SK-N-MC (cell line): Measurements from ENCODE around the gene OPRD1.

Experiments used
- DNase-seq: peaks from one replicate; pipeline ENCODE4 v3.0.0-alpha.2; 2011; ENCODE audit warnings: low read depth, low spot score
- H3K27ac ChIP-seq: fragments of 200-600 bp; sonication (generic); 2 replicates; pipeline ENCODE4 v1.5.1; 2016; ENCODE audit warnings: mixed run types
- H3K36me3 ChIP-seq: fragments of 200-600 bp; sonication (generic); 2 replicates; pipeline ENCODE4 v1.6.1; 2017; ENCODE audit warnings: antibody characterized with exemption, low read length, mixed read lengths; ENCODE audit not compliant: insufficient read depth
- H3K4me3 ChIP-seq: fragments of 200-600 bp; sonication (generic); 2 replicates; pipeline ENCODE4 v1.5.1; 2016
- H3K9ac ChIP-seq: fragments of 200-600 bp; sonication (generic); 2 replicates; pipeline ENCODE4 v1.8.0; 2017; ENCODE audit warnings: mixed run types, mixed read lengths; ENCODE audit not compliant: insufficient read length
- H3K9me3 ChIP-seq: fragments of 200-600 bp; sonication (generic); 2 replicates; pipeline ENCODE4 v1.6.1; 2017; ENCODE audit warnings: low read depth, mild to moderate bottlenecking, antibody characterized with exemption, low read length, moderate library complexity, mixed read lengths
- EZH2 ChIP-seq: fragments of 200-600 bp; sonication (generic); IDR thresholded peaks from one replicate; pipeline ENCODE4 v1.6.1; 2017; ENCODE audit warnings: antibody characterized with exemption
- FOXP2 ChIP-seq: optimal IDR thresholded peaks from 2 replicates; pipeline ENCODE3; 2011; ENCODE audit warnings: mild to moderate bottlenecking, moderate library complexity; ENCODE audit not compliant: insufficient read depth; ENCODE audit errors: extremely low read length, control extremely low read depth
- POLR2AphosphoS5 ChIP-seq: IDR thresholded peaks from 2 replicates; pipeline ENCODE4 v1.6.1; 2012; ENCODE audit warnings: mild to moderate bottlenecking, low read depth, low read length, borderline replicate concordance

Gene OPRD1

DNA sequence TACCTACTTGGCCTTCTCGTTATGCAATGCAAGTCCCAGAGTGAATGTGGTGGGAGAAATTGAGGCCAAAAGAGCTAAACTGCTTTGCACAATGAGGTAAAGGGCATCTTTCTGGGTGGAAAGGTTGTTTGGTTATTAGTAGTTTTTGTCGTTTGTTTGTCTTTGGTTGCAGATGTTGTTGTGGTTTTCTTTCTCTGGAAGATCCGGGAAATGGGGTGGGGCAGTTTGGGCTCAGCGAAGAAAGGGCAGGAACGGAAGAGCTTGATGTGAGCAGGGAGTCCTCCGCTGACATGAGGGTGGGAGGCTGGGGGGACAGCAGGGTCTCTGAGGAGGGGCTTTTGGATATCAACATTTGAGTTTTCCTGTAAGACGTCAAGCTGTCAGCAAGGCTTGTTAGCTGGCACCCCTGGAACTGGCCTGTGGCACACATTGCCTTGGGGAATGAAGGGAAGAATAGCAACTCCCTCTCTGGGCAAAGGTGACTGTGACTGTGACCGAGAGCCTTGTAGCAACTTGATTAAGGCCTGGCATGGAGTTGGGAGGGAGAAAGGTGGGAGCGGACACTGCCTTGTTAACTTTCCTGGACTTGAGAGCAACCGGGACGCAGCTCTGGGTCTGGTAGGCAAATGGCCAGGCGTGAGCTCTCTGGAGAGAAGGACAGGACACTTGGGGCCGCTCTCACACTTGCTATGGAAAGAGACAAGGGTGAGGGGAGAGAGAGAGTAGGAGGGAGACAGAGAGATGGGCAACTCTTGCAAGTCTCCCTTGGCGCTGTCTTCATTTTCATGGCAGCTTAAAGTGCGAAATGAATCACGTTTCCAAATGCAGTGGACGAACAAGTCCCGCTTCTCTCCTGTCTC, 15.4 kb upstream of the OPRD1 start:
- Histone ChIP-seq H3K9me3 (no peaks in the 10 kb centered on the region), H3K36me3 (no peaks in the 10 kb centered on the region), H3K4me3 (no peak overlapping the region), H3K9ac (no peak overlapping the region), H3K27ac (no peak overlapping the region)
- no peak for TF ChIP-seq POLR2AphosphoS5
- no peak for TF ChIP-seq FOXP2
- TF ChIP-seq EZH2, result no peak
- DNase-seq, result no peak

DNA sequence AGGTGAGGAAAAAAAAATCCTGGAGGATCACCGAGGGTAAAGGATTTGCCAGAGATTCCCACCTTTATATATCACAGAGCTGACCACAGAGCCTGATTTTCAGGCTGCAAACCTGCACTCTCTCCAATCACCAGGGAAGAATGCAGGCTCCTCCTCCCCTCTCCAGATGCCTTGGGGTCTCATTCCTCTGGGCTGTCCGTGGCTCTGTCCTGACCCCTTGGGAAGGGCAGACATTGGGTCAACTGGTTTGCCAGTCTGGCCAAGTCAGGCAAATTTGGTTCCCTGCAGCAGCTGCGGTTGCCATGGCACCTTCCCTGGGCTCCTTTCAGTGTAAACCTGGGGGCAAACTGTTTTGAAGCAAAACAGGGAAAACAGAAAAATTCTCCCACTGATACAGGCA, 11.6 kb upstream of the OPRD1 start:
- no peaks in the 10 kb centered on the region for H3K9me3 ChIP-seq
- no peaks in the 10 kb centered on the region for H3K36me3 ChIP-seq
- no peak overlapping the region for H3K27ac ChIP-seq
- no peak for TF ChIP-seq POLR2AphosphoS5
- TF ChIP-seq FOXP2, result no peak
- TF ChIP-seq EZH2, result no peak
- DNase-seq, result no peak
- H3K4me3 ChIP-seq, result no peak overlapping the region
- no peak overlapping the region for H3K9ac ChIP-seq

DNA sequence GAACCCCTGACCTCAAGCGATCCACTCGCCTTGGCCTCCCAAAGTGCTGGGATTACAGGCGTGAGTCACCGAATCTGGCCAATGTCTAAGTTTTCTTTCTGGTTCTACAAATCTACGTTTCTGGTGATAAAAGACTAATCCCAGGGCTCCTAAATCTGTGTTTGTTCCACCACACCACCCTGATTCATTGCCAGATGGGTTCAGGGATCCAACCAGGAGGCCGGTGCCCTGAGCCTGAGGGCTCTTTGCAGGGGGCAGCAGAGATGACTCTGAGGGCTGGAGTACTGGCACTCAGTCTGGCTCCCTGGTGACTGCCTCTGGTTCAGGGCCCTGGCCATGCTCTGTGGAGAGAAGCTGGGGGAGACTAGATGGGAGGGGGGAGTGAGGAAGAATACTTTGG, 10.5 kb upstream of the OPRD1 start:
- H3K27ac ChIP-seq, result no peak overlapping the region
- H3K9ac ChIP-seq, result no peak overlapping the region
- no peak for TF ChIP-seq FOXP2
- TF ChIP-seq POLR2AphosphoS5, result no peak
- TF ChIP-seq EZH2, result no peak
- H3K9me3 ChIP-seq, result no peaks in the 10 kb centered on the region
- H3K36me3 ChIP-seq, result no peaks in the 10 kb centered on the region
- DNase-seq, result no peak
- H3K4me3 ChIP-seq, result no peak overlapping the region

DNA sequence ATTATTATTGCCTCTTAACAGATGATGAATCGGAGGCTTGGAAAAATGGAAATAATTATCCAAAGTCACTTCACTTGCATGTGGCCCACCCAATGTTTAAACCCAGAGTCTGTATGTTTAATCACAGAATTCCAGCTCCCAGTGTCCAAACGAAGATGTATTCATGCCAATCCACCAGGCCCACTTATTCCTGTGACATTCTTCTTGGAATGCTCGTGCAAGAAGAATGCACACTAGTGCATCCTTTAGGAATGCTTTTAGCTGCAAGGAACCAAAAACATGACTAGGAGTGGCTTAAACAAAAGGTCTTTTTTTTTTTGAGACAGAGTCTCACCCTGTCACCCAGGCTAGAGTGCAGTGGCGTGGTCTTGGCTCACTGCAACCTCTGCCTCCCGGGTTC, 8.9 kb upstream of the OPRD1 start:
- Histone ChIP-seq H3K9ac (no peak overlapping the region), H3K27ac (no peak overlapping the region), H3K36me3 (no peaks in the 10 kb centered on the region), H3K9me3 (no peaks in the 10 kb centered on the region), H3K4me3 (no peak overlapping the region)
- no peak for DNase-seq
- TF ChIP-seq EZH2 (no peak), FOXP2 (no peak), POLR2AphosphoS5 (no peak)

DNA sequence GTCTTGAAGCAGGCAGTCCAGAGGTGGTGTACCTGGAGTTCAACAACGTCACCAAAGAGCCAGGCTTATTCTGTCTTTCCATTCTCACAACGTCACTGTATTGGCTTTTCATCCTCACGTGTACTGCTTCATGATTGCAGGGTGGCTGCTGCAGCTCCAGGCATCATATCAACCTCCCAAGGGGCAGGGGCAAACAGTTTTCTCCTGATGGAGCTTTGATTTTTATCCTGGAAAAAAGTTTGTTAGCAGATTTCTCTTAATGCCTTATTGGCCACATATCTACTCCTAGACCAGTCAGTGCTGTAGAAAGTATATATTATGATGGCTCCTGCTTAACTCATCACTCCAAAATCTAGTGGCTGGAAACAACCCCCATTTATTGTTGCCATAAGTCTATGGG, 8.3 kb upstream of the OPRD1 start:
- H3K27ac ChIP-seq, result no peak overlapping the region
- no peaks in the 10 kb centered on the region for H3K36me3 ChIP-seq
- no peak overlapping the region for H3K9ac ChIP-seq
- DNase-seq, result no peak
- no peak for TF ChIP-seq POLR2AphosphoS5
- no peak for TF ChIP-seq FOXP2
- TF ChIP-seq EZH2, result no peak
- no peaks in the 10 kb centered on the region for H3K9me3 ChIP-seq
- H3K4me3 ChIP-seq, result no peak overlapping the region

DNA sequence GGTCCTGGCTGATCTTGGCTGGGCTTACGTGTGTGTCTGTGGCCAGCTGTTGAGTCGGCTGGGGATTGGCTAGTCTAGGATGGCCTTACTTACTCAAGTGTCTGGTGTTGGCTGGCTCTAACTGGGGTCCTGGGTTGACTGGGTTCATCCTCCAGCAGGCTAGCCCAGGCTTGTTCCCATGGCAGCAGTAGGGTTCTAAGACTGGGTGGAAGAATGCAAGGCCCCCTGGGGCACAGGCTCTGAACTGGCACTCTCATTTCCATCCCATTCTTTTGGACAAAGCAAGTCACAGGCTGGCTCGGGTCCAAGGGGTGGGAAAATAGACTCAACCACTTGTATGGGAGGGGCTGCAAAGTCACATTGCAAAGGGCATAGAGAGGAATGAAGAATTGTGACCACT, 7.9 kb upstream of the OPRD1 start:
- no peaks in the 10 kb centered on the region for H3K36me3 ChIP-seq
- DNase-seq, result no peak
- TF ChIP-seq POLR2AphosphoS5, result no peak
- no peak for TF ChIP-seq FOXP2
- TF ChIP-seq EZH2, result no peak
- H3K9me3 ChIP-seq, result no peaks in the 10 kb centered on the region
- H3K9ac ChIP-seq, result no peak overlapping the region
- H3K4me3 ChIP-seq, result no peak overlapping the region
- H3K27ac ChIP-seq, result no peak overlapping the region

DNA sequence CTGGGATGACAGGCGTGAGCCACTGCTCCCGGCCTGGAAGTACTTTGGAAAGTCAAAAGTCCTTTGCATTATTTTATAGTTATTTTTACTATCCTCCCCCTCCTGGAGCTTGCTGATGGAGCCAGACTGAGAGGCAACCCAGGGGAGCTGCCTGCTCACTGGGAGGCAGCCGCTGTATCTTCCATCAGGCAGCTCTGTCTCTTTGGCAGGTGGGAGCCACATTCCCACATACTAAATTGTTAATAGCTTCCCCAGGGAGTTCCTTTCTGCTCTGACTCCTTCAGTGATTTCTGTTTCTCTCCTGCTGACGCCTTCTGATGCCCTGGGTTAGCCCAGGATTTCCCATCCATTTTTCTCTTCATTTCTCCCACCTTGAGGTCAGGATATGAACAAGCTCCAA, 4.9 kb upstream of the OPRD1 start:
- Histone ChIP-seq H3K36me3 (no peaks in the 10 kb centered on the region), H3K9me3 (no peaks in the 10 kb centered on the region), H3K4me3 (no peak overlapping the region), H3K9ac (no peak overlapping the region), H3K27ac (no peak overlapping the region)
- DNase-seq, result no peak
- TF ChIP-seq POLR2AphosphoS5 (no peak), EZH2 (no peak), FOXP2 (no peak)

DNA sequence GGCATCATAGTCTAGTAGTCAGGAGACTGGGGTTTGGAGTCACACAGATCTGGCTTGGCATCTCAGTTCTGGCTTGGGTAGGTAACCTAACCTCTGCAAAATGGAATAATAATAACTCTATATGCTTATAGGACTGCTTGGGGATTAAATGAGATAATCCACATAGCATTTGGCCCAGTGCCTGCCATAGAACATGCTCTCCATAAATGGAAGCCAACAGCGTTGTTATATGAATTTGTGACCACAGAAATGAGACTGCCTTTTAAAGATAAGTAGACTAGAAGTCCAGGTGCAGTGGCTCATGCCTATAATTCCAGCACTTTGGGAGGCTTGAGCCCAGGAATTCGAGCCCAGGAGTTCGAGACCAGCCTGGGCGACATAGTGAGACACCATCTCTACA, 4.0 kb upstream of the OPRD1 start:
- Histone ChIP-seq H3K9ac (no peak overlapping the region), H3K9me3 (no peaks in the 10 kb centered on the region), H3K4me3 (no peak overlapping the region), H3K36me3 (no peaks in the 10 kb centered on the region), H3K27ac (no peak overlapping the region)
- DNase-seq, result no peak
- TF ChIP-seq EZH2 (no peak), POLR2AphosphoS5 (no peak), FOXP2 (no peak)

DNA sequence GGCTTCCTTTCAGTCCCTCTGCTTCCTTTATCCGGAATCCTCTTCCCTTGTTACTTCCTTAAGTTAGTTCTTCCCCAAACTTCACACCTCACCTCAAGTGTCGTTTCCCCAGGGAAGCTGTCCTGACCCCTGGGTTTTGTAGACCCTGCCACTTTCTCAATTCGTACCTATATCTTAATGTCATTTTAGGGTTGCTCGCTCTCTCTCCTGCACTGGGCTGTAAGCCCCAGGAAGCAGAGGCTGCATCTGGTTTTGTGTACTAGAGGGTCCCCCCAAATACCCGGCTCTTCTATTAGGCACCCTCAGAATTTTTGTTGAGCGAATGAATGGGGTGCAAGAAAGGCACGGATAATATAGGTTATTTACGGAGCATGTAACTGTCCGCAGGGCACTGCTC, 603 bp upstream of the OPRD1 start:
- no peak for DNase-seq
- H3K27ac ChIP-seq, result no peak overlapping the region
- no peak for TF ChIP-seq POLR2AphosphoS5
- TF ChIP-seq EZH2, result no peak
- no peak for TF ChIP-seq FOXP2
- no peaks in the 10 kb centered on the region for H3K9me3 ChIP-seq
- no peaks in the 10 kb centered on the region for H3K36me3 ChIP-seq
- H3K9ac ChIP-seq, result no peak overlapping the region
- H3K4me3 ChIP-seq, result no peak overlapping the region
